A549 (cell line): ENCODE results near the gene PRSS21. TPM values are rescaled to one million over a fixed set of nuclear protein-coding genes. Genes with fewer than 3 reads are reported as not detected.

Experiments
- ATAC-seq, 2 experiments: fragments of 200-7000 bp in 1 of 2; fragments of >200 bp in 1 of 2; cut with Nextera tagmentation in 1 of 2; cut with Tn5 transposase in 1 of 2; 3 replicates each; pipeline versions ENCODE4 v1.8.0 to v1.9.1; 2018 to 2020; ENCODE audit warnings: mild to moderate bottlenecking in 1 of 2, moderate library complexity in 1 of 2
- CTCF ChIA-PET: fragments of 300-600 bp; sonication (Branson Sonifier 250); formaldehyde crosslinking; extraction: SDS; loops from one replicate; lab custom pipeline; 2021; ENCODE audit warnings: antibody characterized with exemption, inconsistent platforms; lab: Yijun Ruan, JAX
- POLR2A ChIA-PET: fragments of 350-600 bp; formaldehyde crosslinking; extraction: SDS; loops from one replicate; lab custom pipeline; 2021; ENCODE audit warnings: antibody characterized with exemption, inconsistent platforms; lab: Yijun Ruan, JAX
- DNase-seq, 2 experiments: peaks; one replicate each; pipeline versions ENCODE4 v3.0.0 to v3.0.0-alpha.2; 2011 to 2016; ENCODE audit warnings: low read depth in 1 of 2, low spot score in 1 of 2
- FAIRE-seq: peaks from 2 replicates; lab custom pipeline; 2011; peaks lifted over from hg19 to GRCh38; lab: Jason Lieb, UNC
- H3K27ac ChIP-seq, 2 experiments: fragments of >200 bp; sonication (Bioruptor Twin); formaldehyde crosslinking; 3 replicates each; pipeline ENCODE4 v1.5.1; 2016 to 2017
- H3K4me1 ChIP-seq: fragments of >200 bp; sonication (Bioruptor Twin); formaldehyde crosslinking; 3 replicates; pipeline ENCODE4 v1.6.1; 2016
- H3K4me2 ChIP-seq: fragments of >200 bp; sonication (Bioruptor Twin); formaldehyde crosslinking; 3 replicates; pipeline ENCODE4 v1.6.1; 2016
- H3K4me3 ChIP-seq: fragments of >200 bp; sonication (Bioruptor Twin); formaldehyde crosslinking; 3 replicates; pipeline ENCODE4 v1.5.1; 2016
- H3K9me3 ChIP-seq: fragments of >200 bp; sonication (Bioruptor Twin); formaldehyde crosslinking; 3 replicates; pipeline ENCODE4 v1.6.1; 2016
- BCL3 ChIP-seq: fragments of >200 bp; sonication (Bioruptor Twin); formaldehyde crosslinking; IDR thresholded peaks from 3 replicates; pipeline ENCODE4 v1.6.1; 2016
- BHLHE40 ChIP-seq: IDR thresholded peaks from 2 replicates; pipeline ENCODE4 v1.6.1; 2012; ENCODE audit warnings: low read depth, low read length, inconsistent platforms
- EHF ChIP-seq: fragments of 250-450 bp; sonication (Bioruptor Pico); IDR thresholded peaks from 2 replicates; pipeline ENCODE4 v1.5.0; 2020; ENCODE audit warnings: mild to moderate bottlenecking
- FOSL2 ChIP-seq, 2 experiments: fragments of 450-650 bp in 1 of 2; fragments of >200 bp in 1 of 2; sonication (Bioruptor Twin) in 1 of 2; formaldehyde crosslinking; IDR thresholded peaks; 2 replicates each; pipeline versions ENCODE4 v1.5.0 to v1.6.1; 2016 to 2020; ENCODE audit warnings: mild to moderate bottlenecking in 1 of 2, moderate library complexity in 1 of 2
- FOXS1 ChIP-seq: fragments of 250-450 bp; sonication (Bioruptor Pico); IDR thresholded peaks from 2 replicates; pipeline ENCODE4 v1.5.0; 2020; ENCODE audit warnings: mild to moderate bottlenecking, moderate library complexity
- HOXB5 ChIP-seq: fragments of 250-450 bp; sonication (Bioruptor Pico); IDR thresholded peaks from 2 replicates; pipeline ENCODE4 v1.5.0; 2020; ENCODE audit warnings: mild to moderate bottlenecking, moderate library complexity
- JUNB ChIP-seq: fragments of >200 bp; sonication (Bioruptor Twin); formaldehyde crosslinking; IDR thresholded peaks from 2 replicates; pipeline ENCODE4 v1.6.1; 2016
- KDM5A ChIP-seq: fragments of 200-600 bp; sonication (generic); IDR thresholded peaks from 2 replicates; pipeline ENCODE4 v1.6.1; 2016; ENCODE audit warnings: antibody characterized with exemption, mild to moderate bottlenecking
- NFE2L2 ChIP-seq: fragments of 150-350 bp; conservative IDR thresholded peaks from 2 replicates; pipeline ENCODE4 v1.6.1; 2014; ENCODE audit warnings: low read length
- PBX3 ChIP-seq: IDR thresholded peaks from 2 replicates; pipeline ENCODE4 v1.6.1; 2012
- RAD21 ChIP-seq, 2 experiments: fragments of >200 bp in 1 of 2; sonication (Bioruptor Twin) in 1 of 2; formaldehyde crosslinking in 1 of 2; IDR thresholded peaks in 1 of 2; conservative IDR thresholded peaks in 1 of 2; 2 replicates in 1 of 2; 3 replicates in 1 of 2; pipeline ENCODE4 v1.6.1; 2012 to 2018; ENCODE audit warnings: inconsistent platforms in 1 of 2
- RARB ChIP-seq: fragments of 250-450 bp; sonication (Bioruptor Pico); IDR thresholded peaks from 2 replicates; pipeline ENCODE4 v1.8.0; 2021; ENCODE audit warnings: mild to moderate bottlenecking, moderate library complexity
- SMC3 ChIP-seq: fragments of >200 bp; sonication (Bioruptor Twin); formaldehyde crosslinking; IDR thresholded peaks from 3 replicates; pipeline ENCODE4 v1.6.1; 2018; ENCODE audit warnings: inconsistent platforms
- SREBF2 ChIP-seq: fragments of 450-650 bp; IDR thresholded peaks from 2 replicates; pipeline ENCODE4 v1.6.1; 2014; ENCODE audit warnings: mild to moderate bottlenecking, moderate library complexity
- USF2 ChIP-seq: fragments of 450-650 bp; IDR thresholded peaks from 2 replicates; pipeline ENCODE4 v1.6.1; 2014; ENCODE audit warnings: antibody characterized with exemption
- ZFP36 ChIP-seq: fragments of 450-650 bp; IDR thresholded peaks from 2 replicates; pipeline ENCODE4 v1.6.1; 2014; ENCODE audit warnings: borderline replicate concordance; ENCODE audit not compliant: partially characterized antibody
- ZNF302 ChIP-seq: fragments of 250-450 bp; sonication (Bioruptor Pico); IDR thresholded peaks from 2 replicates; pipeline ENCODE4 v1.9.0; 2021; ENCODE audit warnings: inconsistent platforms, mild to moderate bottlenecking, moderate library complexity
- ZSCAN20 ChIP-seq: fragments of 250-450 bp; sonication (Bioruptor Pico); IDR thresholded peaks from 2 replicates; pipeline ENCODE4 v1.8.0; 2022; ENCODE audit warnings: mild to moderate bottlenecking, moderate library complexity
- WGBS: methylation state at CpG from one replicate; pipeline ENCODE4 v1.1.6; 2017; ENCODE audit errors: missing lambda C conversion rate; 5-methylcytosine and 5-hydroxymethylcytosine counted together
- polyA plus RNA-seq, 4 experiments: library from polyadenylated mRNA; depleted of rRNA in 3 of 4; stranded (reverse); fragments of >200 nt; fragmentation: RNase III in 1 of 4; extraction: RNeasy Plus Mini Kit Qiagen cat#74134 plus additional on column Dnase treatment in 1 of 4; gene quantifications; 2 replicates in 3 of 4; 3 replicates in 1 of 4; pipeline ENCODE4 v1.2.3, GENCODE V29; 2011 to 2017
- TF ChIP-seq, protein P1 (sequence below): fragments of 150-350 bp; IDR thresholded peaks from 2 replicates; pipeline ENCODE4 v1.6.1; 2014; ENCODE audit warnings: low read depth, mild to moderate bottlenecking, low read length
- TF ChIP-seq, protein P2 (sequence below): fragments of >200 bp; sonication (Bioruptor Twin); formaldehyde crosslinking; IDR thresholded peaks from 2 replicates; pipeline ENCODE4 v1.6.1; 2016
- TF ChIP-seq, protein P3 (sequence below): fragments of 250-450 bp; sonication (Bioruptor Pico); IDR thresholded peaks from 2 replicates; pipeline ENCODE4 v1.5.0; 2021; ENCODE audit warnings: mild to moderate bottlenecking, moderate library complexity, borderline replicate concordance
- TF ChIP-seq, protein P4 (sequence below): fragments of >200 bp; sonication (Bioruptor Twin); formaldehyde crosslinking; IDR thresholded peaks from 3 replicates; pipeline ENCODE4 v1.5.1; 2016

Gene PRSS21
- polyA plus RNA-seq, 2 of the 4 experiments (the other 2 are of a cell fraction), result 0.12 to 0.23 TPM

DNA sequence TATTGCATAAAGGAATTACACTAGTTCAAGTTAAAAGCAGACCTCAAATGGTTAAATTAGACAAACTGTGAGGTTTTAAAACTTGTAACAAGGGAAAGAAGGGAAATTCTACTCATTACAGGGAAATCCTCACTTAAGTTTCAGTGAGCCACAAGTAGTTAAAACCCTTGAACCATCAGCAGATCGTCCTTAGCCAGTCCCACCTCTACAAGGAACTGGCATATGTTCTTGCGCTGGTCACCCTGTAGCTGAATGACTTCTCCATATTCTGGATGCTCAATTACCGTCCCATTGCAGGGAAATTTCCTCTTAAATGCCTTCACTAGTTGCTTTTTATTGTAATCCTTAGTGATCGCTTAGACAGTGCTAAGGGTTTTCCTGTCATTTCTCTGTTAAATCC, 5.5 kb downstream of the PRSS21 start (continued):
- TF ChIP-seq NFE2L2 (no peak), ZSCAN20 (no peak), BHLHE40 (no peak), SREBF2 (no peak), BCL3 (no peak), FOSL2 (IDR thresholded peaks at IDR 0.05) (no peak), FOSL2 (CRISPR knock-in tag; IDR thresholded peaks at IDR 0.05) (no peak)

DNA sequence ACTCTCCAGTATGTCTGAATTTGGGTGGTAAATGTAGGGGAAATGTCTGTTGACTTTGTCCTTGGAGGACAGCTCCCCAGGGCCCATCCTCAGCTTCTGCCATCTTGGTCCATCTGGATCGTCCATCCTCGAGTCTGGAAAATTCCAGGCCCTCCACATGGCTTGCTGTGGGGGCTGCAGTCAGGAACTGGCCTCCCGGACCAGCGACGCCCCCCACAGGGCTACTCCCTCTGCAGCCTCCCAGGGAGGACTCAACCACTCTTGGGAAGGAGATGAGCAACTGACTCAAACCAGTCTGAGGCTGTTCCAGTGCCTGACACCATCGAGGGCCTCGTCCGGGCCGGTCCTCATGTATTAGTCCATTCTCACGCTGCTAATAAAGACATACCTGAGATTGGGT, 7.6 kb downstream of the PRSS21 start:
- Histone ChIP-seq H3K9me3 (no peaks in the 10 kb centered on the region), H3K4me3 (no peak overlapping the region), H3K4me1 (no peaks in the 10 kb centered on the region; the same call in 2 of the 3 replicates), H3K27ac (no peak overlapping the region), H3K4me2 (no peak overlapping the region)
- 64% methylated on average over 9 of the region's 10 CpGs for WGBS
- FAIRE-seq, result no peak
- no peak for DNase-seq
- TF ChIP-seq FOXS1 (CRISPR knock-in tag), result no peak
- TF ChIP-seq PBX3, result no peak
- TF ChIP-seq ZNF302, result no peak
- TF ChIP-seq SREBF2, result no peak
- TF ChIP-seq RARB, result no peak
- TF ChIP-seq USF2, result no peak
- no peak for TF ChIP-seq KDM5A
- no peak for TF ChIP-seq ZFP36
- TF ChIP-seq, protein P1, sequence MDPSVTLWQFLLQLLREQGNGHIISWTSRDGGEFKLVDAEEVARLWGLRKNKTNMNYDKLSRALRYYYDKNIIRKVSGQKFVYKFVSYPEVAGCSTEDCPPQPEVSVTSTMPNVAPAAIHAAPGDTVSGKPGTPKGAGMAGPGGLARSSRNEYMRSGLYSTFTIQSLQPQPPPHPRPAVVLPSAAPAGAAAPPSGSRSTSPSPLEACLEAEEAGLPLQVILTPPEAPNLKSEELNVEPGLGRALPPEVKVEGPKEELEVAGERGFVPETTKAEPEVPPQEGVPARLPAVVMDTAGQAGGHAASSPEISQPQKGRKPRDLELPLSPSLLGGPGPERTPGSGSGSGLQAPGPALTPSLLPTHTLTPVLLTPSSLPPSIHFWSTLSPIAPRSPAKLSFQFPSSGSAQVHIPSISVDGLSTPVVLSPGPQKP, result no peak
- no peak for TF ChIP-seq BCL3
- TF ChIP-seq, protein P2, sequence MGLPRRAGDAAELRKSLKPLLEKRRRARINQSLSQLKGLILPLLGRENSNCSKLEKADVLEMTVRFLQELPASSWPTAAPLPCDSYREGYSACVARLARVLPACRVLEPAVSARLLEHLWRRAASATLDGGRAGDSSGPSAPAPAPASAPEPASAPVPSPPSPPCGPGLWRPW, result no peak
- no peak for TF ChIP-seq HOXB5 (CRISPR knock-in tag)
- no peak for TF ChIP-seq EHF (CRISPR knock-in tag)
- TF ChIP-seq, protein P3, sequence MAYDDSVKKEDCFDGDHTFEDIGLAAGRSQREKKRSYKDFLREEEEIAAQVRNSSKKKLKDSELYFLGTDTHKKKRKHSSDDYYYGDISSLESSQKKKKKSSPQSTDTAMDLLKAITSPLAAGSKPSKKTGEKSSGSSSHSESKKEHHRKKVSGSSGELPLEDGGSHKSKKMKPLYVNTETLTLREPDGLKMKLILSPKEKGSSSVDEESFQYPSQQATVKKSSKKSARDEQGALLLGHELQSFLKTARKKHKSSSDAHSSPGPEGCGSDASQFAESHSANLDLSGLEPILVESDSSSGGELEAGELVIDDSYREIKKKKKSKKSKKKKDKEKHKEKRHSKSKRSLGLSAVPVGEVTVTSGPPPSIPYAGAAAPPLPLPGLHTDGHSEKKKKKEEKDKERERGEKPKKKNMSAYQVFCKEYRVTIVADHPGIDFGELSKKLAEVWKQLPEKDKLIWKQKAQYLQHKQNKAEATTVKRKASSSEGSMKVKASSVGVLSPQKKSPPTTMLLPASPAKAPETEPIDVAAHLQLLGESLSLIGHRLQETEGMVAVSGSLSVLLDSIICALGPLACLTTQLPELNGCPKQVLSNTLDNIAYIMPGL (CRISPR knock-in tag), result no peak
- TF ChIP-seq, protein P4, sequence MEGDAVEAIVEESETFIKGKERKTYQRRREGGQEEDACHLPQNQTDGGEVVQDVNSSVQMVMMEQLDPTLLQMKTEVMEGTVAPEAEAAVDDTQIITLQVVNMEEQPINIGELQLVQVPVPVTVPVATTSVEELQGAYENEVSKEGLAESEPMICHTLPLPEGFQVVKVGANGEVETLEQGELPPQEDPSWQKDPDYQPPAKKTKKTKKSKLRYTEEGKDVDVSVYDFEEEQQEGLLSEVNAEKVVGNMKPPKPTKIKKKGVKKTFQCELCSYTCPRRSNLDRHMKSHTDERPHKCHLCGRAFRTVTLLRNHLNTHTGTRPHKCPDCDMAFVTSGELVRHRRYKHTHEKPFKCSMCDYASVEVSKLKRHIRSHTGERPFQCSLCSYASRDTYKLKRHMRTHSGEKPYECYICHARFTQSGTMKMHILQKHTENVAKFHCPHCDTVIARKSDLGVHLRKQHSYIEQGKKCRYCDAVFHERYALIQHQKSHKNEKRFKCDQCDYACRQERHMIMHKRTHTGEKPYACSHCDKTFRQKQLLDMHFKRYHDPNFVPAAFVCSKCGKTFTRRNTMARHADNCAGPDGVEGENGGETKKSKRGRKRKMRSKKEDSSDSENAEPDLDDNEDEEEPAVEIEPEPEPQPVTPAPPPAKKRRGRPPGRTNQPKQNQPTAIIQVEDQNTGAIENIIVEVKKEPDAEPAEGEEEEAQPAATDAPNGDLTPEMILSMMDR, result no peak
- TF ChIP-seq SMC3, result no peak
- no peak for TF ChIP-seq JUNB
- no peak for TF ChIP-seq RAD21 (conservative IDR thresholded peaks at IDR 0.05 in 1 of 2, IDR thresholded peaks at IDR 0.05 in 1 of 2)
- TF ChIP-seq, all 56 proteins: peak for 0
- POLR2A ChIA-PET, result no interaction called here
- no peak for ATAC-seq
- CTCF ChIA-PET, result interaction anchor here (1.1 to 3.7 kb wide), 3 partner anchors 10 to 15 kb away, joined by 3 to 23 read pairs (median 18); no protein-coding TSS in a partner anchor
